ENCODE data around the gene MFAP3. TPM values are rescaled to one million over a fixed set of nuclear protein-coding genes. Genes with fewer than 3 reads are reported as not detected.
A peak's percentile ranks its signal among the peaks of the same experiment; 100 is the strongest.

Gene MFAP3
- total and polyA plus RNA-seq, 3 experiments from 2014 or later: 5.8 to 20.5 (median 17.5) TPM

DNA sequence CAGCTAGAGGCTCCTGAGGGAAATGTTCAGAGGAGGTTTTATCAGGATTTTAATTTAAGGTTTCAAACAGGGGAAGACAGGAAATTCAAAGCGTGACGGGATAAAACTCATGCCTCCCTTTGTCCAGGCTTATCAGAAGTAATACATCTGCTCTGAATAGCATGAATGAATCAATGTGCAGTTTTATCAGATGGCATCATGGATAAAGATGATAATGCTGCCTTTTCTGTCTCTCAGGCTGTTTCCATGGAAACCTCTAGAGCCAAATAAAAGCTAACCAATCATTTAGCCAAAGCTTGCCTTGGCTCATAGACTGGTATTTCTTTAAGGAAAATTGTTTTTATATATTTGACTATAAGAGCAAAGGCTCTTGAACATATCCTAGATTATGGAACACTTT is 16.4 kb downstream of the MFAP3 start:
- H3K9me3 Mint-ChIP-seq: no peaks in the 10 kb centered on the region
- ChIA-PET CTCF (interaction anchor here (1.5 to 1.8 kb wide), 2 partner anchors 17 to 350 kb away, joined by 4 to 8 read pairs; no protein-coding TSS in a partner anchor), POLR2A (no interaction called here)
- H3K27ac Mint-ChIP-seq: no peak overlapping the region
- peaks cover 24 to 41% (median 32%) of the 10 kb centered on the region in 3 donors for H3K4me1 Mint-ChIP-seq
- no peaks in the 10 kb centered on the region for H3K27me3 Mint-ChIP-seq
- Histone ChIP-seq H3K36me3 (ENCODE audit: insufficient read depth, low read length) (peaks cover 13% of the 10 kb centered on the region), H3K27me3 (ENCODE audit: insufficient read depth, low read length, poor library complexity, severe bottlenecking) (no peaks in the 10 kb centered on the region), H3K27ac (ENCODE audit: low read depth, low read length) (no peak overlapping the region), H3K4me1 (ENCODE audit: insufficient read depth, low read length) (peaks cover 6% of the 10 kb centered on the region), H3K9me3 (ENCODE audit: low read length) (no peaks in the 10 kb centered on the region), H3K4me3 (ENCODE audit: low read length) (no peak overlapping the region)
- DNase-seq: no peak
- H3K36me3 Mint-ChIP-seq: peaks cover 3 to 49% (median 10%) of the 10 kb centered on the region in 3 donors
- H3K4me3 Mint-ChIP-seq: no peak overlapping the region

DNA sequence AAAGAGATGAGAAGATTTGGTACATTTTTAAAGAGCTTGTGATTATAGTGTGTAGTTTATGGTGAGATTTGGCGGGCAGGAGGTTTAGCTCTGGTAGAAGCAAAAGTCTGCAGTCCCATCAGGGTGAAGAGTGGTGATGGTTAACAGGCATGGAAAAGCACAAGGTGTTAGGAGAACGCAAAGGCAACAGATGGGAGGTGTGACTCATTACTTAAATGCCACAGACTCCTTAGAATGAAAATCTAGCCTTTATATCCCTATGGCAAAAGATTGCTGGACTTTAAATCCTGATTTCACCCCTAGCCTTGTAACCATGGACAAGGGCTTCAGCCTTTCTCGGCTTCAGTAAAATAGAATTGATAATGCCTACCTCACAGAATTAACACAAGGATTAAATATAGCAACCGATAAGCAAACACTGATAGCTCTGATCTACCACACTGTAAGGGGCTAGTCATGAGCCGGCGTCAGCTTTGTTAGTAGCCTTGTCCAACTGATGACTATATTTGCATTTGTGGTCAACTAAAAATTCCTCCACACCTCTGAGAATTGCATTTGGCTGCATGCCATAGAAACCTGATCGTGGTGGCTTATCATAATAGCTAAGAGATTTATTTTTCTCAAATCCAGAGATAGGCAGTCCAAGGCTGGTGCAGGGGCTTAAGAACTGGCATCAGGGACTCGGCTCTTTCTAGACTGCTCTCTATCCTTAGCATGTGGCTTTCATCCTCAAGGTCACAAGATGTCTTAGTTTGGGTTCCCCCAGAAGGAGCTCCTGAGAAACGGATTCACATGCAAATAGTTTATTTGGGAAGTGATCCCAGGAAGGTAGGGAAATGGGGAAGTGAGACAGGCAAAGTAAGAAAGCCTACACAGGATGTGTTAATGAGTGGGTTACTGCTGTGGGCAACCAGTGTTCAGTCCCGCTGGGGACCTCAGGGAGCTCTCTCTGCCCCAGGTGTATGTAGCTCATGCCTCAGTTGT is 19.6 kb downstream of the MFAP3 start:
- POLR2A ChIA-PET: no interaction called here
- H3K27ac Mint-ChIP-seq: peak overlapping the region; percentile 64 to 94 (median 90)

GRCh38 chr5:154059039-154059430 is 20.3 kb downstream of the MFAP3 start:
- Histone ChIP-seq H3K27ac (ENCODE audit: low read depth, low read length) (no peak overlapping the region), H3K4me3 (ENCODE audit: low read length) (no peak overlapping the region), H3K4me1 (ENCODE audit: insufficient read depth, low read length) (peaks cover 6% of the 10 kb centered on the region), H3K36me3 (ENCODE audit: insufficient read depth, low read length) (no peaks in the 10 kb centered on the region), H3K9me3 (ENCODE audit: low read length) (no peaks in the 10 kb centered on the region), H3K27me3 (ENCODE audit: insufficient read depth, low read length, poor library complexity, severe bottlenecking) (no peaks in the 10 kb centered on the region)
- Mint-ChIP-seq H3K27me3 (no peaks in the 10 kb centered on the region), H3K9me3 (no peaks in the 10 kb centered on the region), H3K4me3 (peak overlapping the region in 6 of 7 donors; percentile 29 to 76 (median 53)), H3K36me3 (peaks cover 3 to 17% (median 5%) of the 10 kb centered on the region in 3 donors), H3K27ac (peak overlapping the region; percentile 64 to 94 (median 90)), H3K4me1 (peaks cover 18 to 27% (median 27%) of the 10 kb centered on the region in 3 donors)
- ChIA-PET CTCF (interaction anchor here (1.1 to 3.6 kb wide), 3 partner anchors 10 to 18 kb away, joined by 3 to 22 read pairs (median 3); no protein-coding TSS in a partner anchor), POLR2A (no interaction called here)
- DNase-seq: no peak

More for the DNA sequence above, 19.6 kb downstream of the MFAP3 start:
- Histone ChIP-seq H3K27me3 (ENCODE audit: insufficient read depth, low read length, poor library complexity, severe bottlenecking) (no peaks in the 10 kb centered on the region), H3K36me3 (ENCODE audit: insufficient read depth, low read length) (no peaks in the 10 kb centered on the region), H3K4me3 (ENCODE audit: low read length) (no peak overlapping the region), H3K27ac (ENCODE audit: low read depth, low read length) (no peak overlapping the region), H3K4me1 (ENCODE audit: insufficient read depth, low read length) (peaks cover 6% of the 10 kb centered on the region), H3K9me3 (ENCODE audit: low read length) (no peaks in the 10 kb centered on the region)
- no peak for DNase-seq
- Mint-ChIP-seq H3K27me3 (no peaks in the 10 kb centered on the region), H3K9me3 (no peaks in the 10 kb centered on the region), H3K4me3 (peak overlapping the region in 6 of 7 donors; percentile 29 to 76 (median 53)), H3K4me1 (peaks cover 18 to 27% (median 27%) of the 10 kb centered on the region in 3 donors), H3K36me3 (peaks cover 3 to 24% (median 5%) of the 10 kb centered on the region in 3 donors)
- CTCF ChIA-PET: interaction anchor here (1.0 to 3.6 kb wide), 3 partner anchors 10 to 131 kb away, joined by 3 to 22 read pairs (median 3); no protein-coding TSS in a partner anchor

GRCh38 chr5:154059583-154059982 is 20.8 kb downstream of the MFAP3 start:
- Mint-ChIP-seq H3K4me1 (peaks cover 18 to 27% (median 27%) of the 10 kb centered on the region in 3 donors), H3K9me3 (no peaks in the 10 kb centered on the region), H3K27ac (peak overlapping the region in 7 of 8 donors; percentile 83 to 94 (median 91)), H3K27me3 (no peaks in the 10 kb centered on the region), H3K36me3 (peaks cover 2 to 12% (median 4%) of the 10 kb centered on the region in 3 donors), H3K4me3 (peak overlapping the region in 1 of 7 donors; percentile 69)
- no peak overlapping the region for H3K4me3 ChIP-seq (ENCODE audit: low read length)
- H3K36me3 ChIP-seq (ENCODE audit: insufficient read depth, low read length): no peaks in the 10 kb centered on the region
- DNase-seq: peak in 1 of 5 donors; percentile 11
- no peak overlapping the region for H3K27ac ChIP-seq (ENCODE audit: low read depth, low read length)
- CTCF ChIA-PET: interaction anchor here (1.6 to 3.6 kb wide), 2 partner anchors 13 to 18 kb away, joined by 3 to 22 read pairs; no protein-coding TSS in a partner anchor
- H3K4me1 ChIP-seq (ENCODE audit: insufficient read depth, low read length): peaks cover 6% of the 10 kb centered on the region
- POLR2A ChIA-PET: interaction anchor here (1.3 kb wide), 1 partner anchor 21 kb away, joined by 3 read pairs; the partner anchor contains the start of genes FAM114A2 and MFAP3
- H3K27me3 ChIP-seq (ENCODE audit: insufficient read depth, low read length, poor library complexity, severe bottlenecking): no peaks in the 10 kb centered on the region
- no peaks in the 10 kb centered on the region for H3K9me3 ChIP-seq (ENCODE audit: low read length)

DNA sequence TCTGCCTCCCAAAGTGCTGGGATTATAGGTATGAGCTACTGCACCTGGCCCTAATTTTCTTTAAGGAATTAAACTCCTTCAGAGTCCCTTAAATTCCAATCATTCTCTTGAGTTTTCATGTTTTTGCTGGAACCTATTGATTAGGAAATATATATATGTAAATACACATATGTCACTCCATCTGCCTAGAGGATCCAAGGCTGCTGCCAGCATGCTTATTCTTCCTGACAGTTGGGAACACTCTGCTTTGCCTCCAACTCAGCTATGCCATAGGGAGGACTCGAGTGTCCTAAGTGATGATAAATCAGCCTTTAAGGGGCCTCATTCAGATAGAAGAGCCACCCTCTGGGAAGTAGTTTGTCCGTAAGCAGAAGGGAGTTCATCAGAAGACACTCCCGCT is 21.8 kb downstream of the MFAP3 start:
- peak overlapping the region in 2 of 8 donors; percentile 31 to 43 for H3K27ac Mint-ChIP-seq
- Histone ChIP-seq H3K4me3 (ENCODE audit: low read length) (no peak overlapping the region), H3K27me3 (ENCODE audit: insufficient read depth, low read length, poor library complexity, severe bottlenecking) (no peaks in the 10 kb centered on the region), H3K9me3 (ENCODE audit: low read length) (no peaks in the 10 kb centered on the region), H3K27ac (ENCODE audit: low read depth, low read length) (no peak overlapping the region), H3K4me1 (ENCODE audit: insufficient read depth, low read length) (peaks cover 6% of the 10 kb centered on the region), H3K36me3 (ENCODE audit: insufficient read depth, low read length) (no peaks in the 10 kb centered on the region)
- ChIA-PET CTCF (interaction anchor here (1.6 to 3.6 kb wide), 2 partner anchors 12 to 19 kb away, joined by 3 to 22 read pairs; no protein-coding TSS in a partner anchor), POLR2A (interaction anchor here (1.3 kb wide), 1 partner anchor 22 kb away, joined by 3 read pairs; the partner anchor contains the start of genes FAM114A2 and MFAP3)
- no peak for DNase-seq
- peaks cover 18 to 27% (median 25%) of the 10 kb centered on the region in 3 donors for H3K4me1 Mint-ChIP-seq
- peaks cover 0 to 4% (median 0%) of the 10 kb centered on the region in 3 donors for H3K36me3 Mint-ChIP-seq
- H3K4me3 Mint-ChIP-seq: no peak overlapping the region
- H3K27me3 Mint-ChIP-seq: no peaks in the 10 kb centered on the region
- no peaks in the 10 kb centered on the region for H3K9me3 Mint-ChIP-seq

- no peaks in the 10 kb centered on the region for H3K9me3 Mint-ChIP-seq
- DNase-seq: no peak
- no peak overlapping the region for H3K4me3 Mint-ChIP-seq
- Histone ChIP-seq H3K27me3 (ENCODE audit: insufficient read depth, low read length, poor library complexity, severe bottlenecking) (no peaks in the 10 kb centered on the region), H3K4me3 (ENCODE audit: low read length) (no peak overlapping the region), H3K27ac (ENCODE audit: low read depth, low read length) (no peak overlapping the region), H3K4me1 (ENCODE audit: insufficient read depth, low read length) (peaks cover 6% of the 10 kb centered on the region), H3K36me3 (ENCODE audit: insufficient read depth, low read length) (no peaks in the 10 kb centered on the region), H3K9me3 (ENCODE audit: low read length) (no peaks in the 10 kb centered on the region)
- H3K4me1 Mint-ChIP-seq: peaks cover 17% of the 10 kb centered on the region in 3 donors
- H3K27ac Mint-ChIP-seq: peak overlapping the region in 2 of 8 donors; percentile 55 to 61
- ChIA-PET POLR2A (interaction anchor here (0.7 kb wide), 1 partner anchor 22 kb away, joined by 3 read pairs; no protein-coding TSS in a partner anchor), CTCF (interaction anchor here (1.2 to 2.4 kb wide), 2 partner anchors 9 to 23 kb away, joined by 3 to 20 read pairs; no protein-coding TSS in a partner anchor)
- no peaks in the 10 kb centered on the region for H3K27me3 Mint-ChIP-seq
- no peaks in the 10 kb centered on the region for H3K36me3 Mint-ChIP-seq
Observed at GRCh38 chr5:154063372-154063771, 24.6 kb downstream of the MFAP3 start.

DNA sequence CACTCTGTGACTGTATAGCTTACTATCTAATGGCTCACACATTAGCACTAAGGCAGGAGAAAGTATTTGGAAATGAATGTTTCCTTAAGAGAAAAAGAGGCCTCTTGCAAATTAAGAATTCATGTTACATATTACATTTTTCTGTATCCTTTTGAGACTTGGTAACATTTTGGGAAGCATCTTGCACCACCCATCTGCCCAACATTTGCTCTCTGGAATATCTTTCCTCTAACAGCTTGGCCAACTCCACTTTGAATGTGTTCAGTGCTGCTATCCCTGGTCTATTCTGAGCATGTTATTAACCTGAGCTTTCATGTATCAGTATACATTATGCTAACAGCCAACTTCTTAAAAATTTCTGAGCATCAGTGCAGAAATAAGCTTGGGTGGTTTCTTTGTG is 27.2 kb downstream of the MFAP3 start:
- no peaks in the 10 kb centered on the region for H3K4me1 Mint-ChIP-seq
- H3K27ac Mint-ChIP-seq: no peak overlapping the region
- no peak overlapping the region for H3K4me3 ChIP-seq (ENCODE audit: low read length)
- H3K36me3 Mint-ChIP-seq: no peaks in the 10 kb centered on the region
- H3K36me3 ChIP-seq (ENCODE audit: insufficient read depth, low read length): no peaks in the 10 kb centered on the region
- DNase-seq: no peak
- no peaks in the 10 kb centered on the region for H3K4me1 ChIP-seq (ENCODE audit: insufficient read depth, low read length)
- ChIA-PET POLR2A (no interaction called here), CTCF (interaction anchor here (1.5 kb wide), 1 partner anchor 339 kb away, joined by 5 read pairs; no protein-coding TSS in a partner anchor)
- no peaks in the 10 kb centered on the region for H3K27me3 ChIP-seq (ENCODE audit: insufficient read depth, low read length, poor library complexity, severe bottlenecking)
- H3K9me3 Mint-ChIP-seq: no peaks in the 10 kb centered on the region
- H3K4me3 Mint-ChIP-seq: no peak overlapping the region
- H3K27me3 Mint-ChIP-seq: peaks cover 0 to 2% of the 10 kb centered on the region in 2 donors
- no peaks in the 10 kb centered on the region for H3K9me3 ChIP-seq (ENCODE audit: low read length)
- H3K27ac ChIP-seq (ENCODE audit: low read depth, low read length): no peak overlapping the region

Measured in CD8-positive, alpha-beta memory T cell (primary cell).